GM11168 (cell line): Measurements from ENCODE around the gene CCL13.
"Not testable (repeated sequence)": the region's sequence is repeated elsewhere in the genome, so short reads cannot be mapped to it uniquely, and the experiment has no call there.

Experiments used
- in situ Hi-C: fragments of 300-500 bp; cut with MboI; formaldehyde crosslinking; loops from one replicate; pipeline ENCODE4 v1.12.0; 2022; ENCODE audit warnings: low sequenced_read_pairs; ENCODE audit not compliant: unreplicated experiment

CCL13 gene

GRCh38 chr17:34356194-34356593 is at the start of gene CCL13:
TSS of gene CCL13 (plus strand) at chr17:34356480. CDS start at chr17:34356527, 47 bp downstream.
- in situ Hi-C loops, result no loop called here

- in situ Hi-C loops, result no loop called here
Observed at GRCh38 chr17:34307110-34307509, 49.2 kb upstream of the CCL13 start.

- in situ Hi-C loops, result no loop called here
Observed at GRCh38 chr17:34308371-34308770, 47.9 kb upstream of the CCL13 start.

GRCh38 chr17:34311291-34311690 is 45.0 kb upstream of the CCL13 start:
- in situ Hi-C loops, result no loop called here

- in situ Hi-C loops, result no loop called here
Observed at GRCh38 chr17:34312080-34312479, 44.2 kb upstream of the CCL13 start.

- in situ Hi-C loops, result no loop called here
Observed at GRCh38 chr17:34313164-34313563, 43.1 kb upstream of the CCL13 start.

- in situ Hi-C loops, result no loop called here
Observed at GRCh38 chr17:34314279-34314678, 42.0 kb upstream of the CCL13 start.

- in situ Hi-C loops, result no loop called here
Observed at GRCh38 chr17:34318474-34318873, 37.8 kb upstream of the CCL13 start.

GRCh38 chr17:34319039-34319483 is 37.2 kb upstream of the CCL13 start, which contains the start of gene CCL8:
TSS of gene CCL8 (plus strand) at chr17:34319435. CDS start at chr17:34319502, 67 bp downstream.
- in situ Hi-C loops, result no loop called here

GRCh38 chr17:34321964-34322363 is 34.3 kb upstream of the CCL13 start:
- in situ Hi-C loops, result no loop called here

- in situ Hi-C loops, result not testable (repeated sequence)
Observed at GRCh38 chr17:34327580-34327979, 28.7 kb upstream of the CCL13 start.

- in situ Hi-C loops, result no loop called here
Observed at GRCh38 chr17:34337701-34338100, 18.6 kb upstream of the CCL13 start.

GRCh38 chr17:34339138-34339770 is 17.0 kb upstream of the CCL13 start:
- in situ Hi-C loops, result no loop called here

- in situ Hi-C loops, result no loop called here
Observed at GRCh38 chr17:34341916-34342315, 14.4 kb upstream of the CCL13 start.

GRCh38 chr17:34347063-34347462 is 9.2 kb upstream of the CCL13 start:
- in situ Hi-C loops, result no loop called here

GRCh38 chr17:34349751-34350150 is 6.5 kb upstream of the CCL13 start:
- in situ Hi-C loops, result no loop called here

- in situ Hi-C loops, result no loop called here
Observed at GRCh38 chr17:34351096-34351495, 5.2 kb upstream of the CCL13 start.

GRCh38 chr17:34352191-34352590 is 4.1 kb upstream of the CCL13 start:
- in situ Hi-C loops, result no loop called here

GRCh38 chr17:34354637-34355036 is 1.6 kb upstream of the CCL13 start:
- in situ Hi-C loops, result no loop called here

- in situ Hi-C loops, result no loop called here
Observed at GRCh38 chr17:34357398-34357797, 1.1 kb downstream of the CCL13 start.

GRCh38 chr17:34358631-34359030 is 2.4 kb downstream of the CCL13 start:
- in situ Hi-C loops, result no loop called here

- in situ Hi-C loops, result loop anchor here (5.0 kb wide), 1 partner anchor 168 kb away; no protein-coding TSS in a partner anchor
Observed at GRCh38 chr17:34360601-34361270, 4.5 kb downstream of the CCL13 start.
